ENCODE measurements around the gene TMEM8B. TPM values are rescaled to one million over a fixed set of nuclear protein-coding genes. Genes with fewer than 3 reads are reported as not detected.
A peak's percentile ranks its signal among the peaks of the same experiment; 100 is the strongest.

Gene TMEM8B
- 10 to 100 TPM; 30.2 to 36.2 (median 31.1) TPM for polyA plus RNA-seq (ENCODE audit: insufficient read length in 3 of 3)
- long read RNA-seq, donor 1, partial matches to known transcripts = 8 of 8 reads
- long read RNA-seq, donor 1, other reads (novel, unspliced or antisense) = 0 of 8 reads
- long read RNA-seq, donor 2, full-length matches to known transcripts = 2 of 8 reads
- long read RNA-seq, donor 2, partial matches to known transcripts = 6 of 8 reads
- long read RNA-seq, donor 2, other reads (novel, unspliced or antisense) = 0 of 8 reads
- long read RNA-seq, donor 3, full-length matches to known transcripts = 1 of 1 reads
- long read RNA-seq, donor 3, partial matches to known transcripts = 0 of 1 reads
- long read RNA-seq, donor 3, other reads (novel, unspliced or antisense) = 0 of 1 reads
- long read RNA-seq, donor 4, full-length matches to known transcripts = 2 of 7 reads
- long read RNA-seq, donor 4, partial matches to known transcripts = 5 of 7 reads
- long read RNA-seq, donor 4, other reads (novel, unspliced or antisense) = 0 of 7 reads
- long read RNA-seq, donor 5, full-length matches to known transcripts = 1 of 1 reads
- long read RNA-seq, donor 5, partial matches to known transcripts = 0 of 1 reads
- long read RNA-seq, donor 5, other reads (novel, unspliced or antisense) = 0 of 1 reads
- long read RNA-seq, donor 6, full-length matches to known transcripts = 1 of 1 reads
- long read RNA-seq, donor 6, partial matches to known transcripts = 0 of 1 reads
- long read RNA-seq, donor 6, other reads (novel, unspliced or antisense) = 0 of 1 reads
- long read RNA-seq, donor 7, partial matches to known transcripts = 7 of 7 reads
- long read RNA-seq, donor 7, other reads (novel, unspliced or antisense) = 0 of 7 reads
- long read RNA-seq, donor 8, full-length matches to known transcripts = 1 of 30 reads
- long read RNA-seq, donor 8, partial matches to known transcripts = 7 of 30 reads
- long read RNA-seq, donor 8, other reads (novel, unspliced or antisense) = 22 of 30 reads
- long read RNA-seq, donor 9, partial matches to known transcripts = 8 of 8 reads
- long read RNA-seq, donor 9, other reads (novel, unspliced or antisense) = 0 of 8 reads
- long read RNA-seq, donor 10, partial matches to known transcripts = 9 of 9 reads
- long read RNA-seq, donor 10, other reads (novel, unspliced or antisense) = 0 of 9 reads
- long read RNA-seq, donor 11 = 0 reads
- long read RNA-seq, donor 12 = 0 reads
- long read RNA-seq, donor 13, partial matches to known transcripts = 9 of 9 reads
- long read RNA-seq, donor 13, other reads (novel, unspliced or antisense) = 0 of 9 reads
- long read RNA-seq, donor 14 = 0 reads
- long read RNA-seq, donor 15, full-length matches to known transcripts = 2 of 7 reads
- long read RNA-seq, donor 15, partial matches to known transcripts = 5 of 7 reads
- long read RNA-seq, donor 15, other reads (novel, unspliced or antisense) = 0 of 7 reads
- long read RNA-seq, donor 16 = 0 reads

- DNase-seq = peak; percentile 97
These were observed at the start of gene TMEM8B for GRCh38 chr9:35829084-35829763. Gene TMEM8B (plus strand): TSS chr9:35829228. CDS start chr9:35829448, 220 bp downstream.

GRCh38 chr9:35781066-35781465 is 48.0 kb upstream of the TMEM8B start:
- no peak for DNase-seq

- DNase-seq = no peak
These were observed 45.6 kb upstream of the TMEM8B start for GRCh38 chr9:35783418-35783817.

GRCh38 chr9:35789541-35789940 is 39.5 kb upstream of the TMEM8B start:
- no peak for DNase-seq

- no peak for DNase-seq
These were observed 39.0 kb upstream of the TMEM8B start for GRCh38 chr9:35790025-35790384.

- DNase-seq = peak; percentile 86
These were observed 38.4 kb upstream of the TMEM8B start for GRCh38 chr9:35790385-35791296.

GRCh38 chr9:35791297-35791921 is 37.6 kb upstream of the TMEM8B start, which contains the start of gene NPR2:
Gene NPR2 (plus strand): TSS chr9:35791591. CDS start chr9:35792409, 818 bp downstream.
- no peak for DNase-seq

- DNase-seq = no peak
These were observed 36.8 kb upstream of the TMEM8B start for GRCh38 chr9:35792024-35792813.

GRCh38 chr9:35792826-35793225 is 36.2 kb upstream of the TMEM8B start:
- no peak for DNase-seq

GRCh38 chr9:35793461-35793860 is 35.6 kb upstream of the TMEM8B start:
- no peak for DNase-seq

GRCh38 chr9:35795695-35796094 is 33.3 kb upstream of the TMEM8B start:
- no peak for DNase-seq

GRCh38 chr9:35797311-35798109 is 31.5 kb upstream of the TMEM8B start:
- DNase-seq = no peak

GRCh38 chr9:35798658-35799374 is 30.2 kb upstream of the TMEM8B start:
- no peak for DNase-seq

GRCh38 chr9:35800530-35800929 is 28.5 kb upstream of the TMEM8B start:
- DNase-seq = no peak

- DNase-seq = no peak
These were observed 27.5 kb upstream of the TMEM8B start for GRCh38 chr9:35801328-35802128.

GRCh38 chr9:35806101-35806500 is 22.9 kb upstream of the TMEM8B start:
- no peak for DNase-seq
